GM19328 (cell line): ENCODE results near the gene C1GALT1C1L.
"Not testable (repeated sequence)": the region's sequence is repeated elsewhere in the genome, so short reads cannot be mapped to it uniquely, and the experiment has no call there.

Experiments used
- ATAC-seq: cut with Tn5 transposase; IDR thresholded peaks from one replicate; pipeline ENCODE4 v1.9.1; 2021; ENCODE audit warnings: mild to moderate bottlenecking, moderate library complexity; ENCODE audit not compliant: unreplicated experiment

The C1GALT1C1L gene

DNA sequence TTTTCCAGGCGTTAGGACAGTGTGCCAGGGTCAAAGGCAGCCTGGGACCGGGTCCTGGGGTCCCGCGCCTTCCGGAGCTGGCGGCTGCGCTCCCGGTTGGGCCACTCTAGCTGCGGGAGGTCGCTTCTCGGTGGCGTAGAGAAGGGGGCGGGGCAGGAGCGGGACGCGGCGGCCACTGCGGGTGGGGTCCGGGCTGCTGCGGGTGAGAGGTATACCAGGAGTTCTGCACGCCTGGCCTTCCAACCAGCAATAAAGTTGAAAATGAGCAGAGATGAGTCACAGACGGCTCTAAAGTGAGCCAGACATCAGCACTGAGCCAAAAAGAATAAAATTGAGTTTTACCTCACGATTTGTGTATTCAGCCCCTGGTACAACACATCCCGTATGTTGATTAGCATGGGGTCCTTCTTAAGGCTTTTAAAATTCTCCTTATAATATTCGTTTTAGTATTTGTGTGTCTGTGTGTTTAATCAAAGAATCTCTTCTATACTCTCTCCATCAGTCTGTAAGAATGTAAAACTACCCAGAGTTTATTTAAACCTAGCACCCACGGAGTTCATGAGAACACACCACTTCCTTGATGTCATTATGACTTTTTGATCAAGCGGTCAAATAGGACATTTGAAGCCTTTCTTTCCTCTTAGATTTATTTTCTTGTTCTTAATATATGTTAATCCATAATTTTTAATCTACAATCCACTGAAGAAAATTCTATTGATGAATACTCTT, at the start of gene C1GALT1C1L:
TSS of gene C1GALT1C1L (minus strand) at position 108 of the 729 bp plus-strand sequence. CDS start at position 1, 107 bp downstream.
- ATAC-seq, result no peak

DNA sequence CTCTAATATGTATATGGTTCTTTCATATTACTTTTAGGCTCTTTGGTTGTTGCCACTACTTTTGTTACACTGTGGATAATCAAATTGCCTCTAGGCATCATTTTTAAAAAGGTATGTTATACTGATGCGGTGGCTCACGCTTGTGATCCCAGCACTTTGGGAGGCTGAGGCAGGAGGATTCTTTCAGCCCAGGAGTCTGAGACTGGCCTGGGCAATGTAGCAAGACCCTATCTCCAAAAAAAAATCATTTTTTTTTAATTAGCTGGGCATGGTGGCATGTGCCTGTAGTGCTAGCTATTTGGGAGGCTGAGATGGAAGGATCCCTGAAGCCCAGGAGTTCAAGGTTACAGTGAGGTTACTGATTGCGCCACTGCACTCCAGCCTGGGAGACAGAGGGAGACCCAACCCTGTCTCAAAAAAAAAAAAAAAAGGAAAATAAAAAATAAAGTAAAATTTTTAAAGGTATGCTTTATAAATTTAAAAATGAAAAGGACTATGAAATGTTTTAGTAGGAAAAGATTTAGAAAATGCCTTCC, 49.5 kb upstream of the C1GALT1C1L start:
- no peak for ATAC-seq

DNA sequence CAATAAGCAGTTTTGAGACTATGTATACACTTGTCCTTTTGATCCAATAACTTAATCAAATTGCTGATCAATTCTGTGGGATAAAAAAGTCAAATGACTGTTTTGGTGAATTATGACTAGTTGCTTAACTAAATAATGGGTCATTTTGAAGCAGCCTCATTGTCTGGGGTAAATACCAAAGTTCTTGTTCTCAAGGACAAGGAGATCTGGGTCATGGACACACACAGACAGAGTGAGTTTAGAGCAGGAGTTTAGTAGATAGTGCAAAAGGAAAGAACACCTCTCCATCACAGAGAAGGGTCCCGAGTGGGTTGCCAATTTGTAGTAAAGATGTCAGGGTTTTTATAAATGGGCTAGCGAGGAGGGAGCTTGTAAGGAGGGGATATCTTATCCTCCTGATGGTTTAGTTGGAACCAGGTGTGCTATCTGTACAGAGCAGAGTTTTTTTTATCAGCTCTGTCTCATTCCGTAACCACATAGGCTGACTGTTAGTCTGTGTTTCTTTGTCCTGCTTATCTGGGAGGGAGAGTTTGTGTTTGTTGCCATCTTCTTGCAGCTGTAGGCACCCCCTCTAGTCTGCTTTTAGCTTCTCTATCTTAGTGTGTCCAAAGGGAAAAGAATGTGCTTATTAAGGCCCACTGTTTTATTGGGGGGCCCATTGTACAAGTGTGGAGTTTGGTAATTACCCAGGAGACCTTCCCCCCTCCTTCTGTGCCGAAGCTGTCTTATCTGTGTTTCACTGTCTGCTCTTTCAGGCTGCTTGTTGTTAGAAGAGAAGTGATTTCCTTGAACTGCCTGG, 48.7 kb upstream of the C1GALT1C1L start:
- ATAC-seq, result no peak

DNA sequence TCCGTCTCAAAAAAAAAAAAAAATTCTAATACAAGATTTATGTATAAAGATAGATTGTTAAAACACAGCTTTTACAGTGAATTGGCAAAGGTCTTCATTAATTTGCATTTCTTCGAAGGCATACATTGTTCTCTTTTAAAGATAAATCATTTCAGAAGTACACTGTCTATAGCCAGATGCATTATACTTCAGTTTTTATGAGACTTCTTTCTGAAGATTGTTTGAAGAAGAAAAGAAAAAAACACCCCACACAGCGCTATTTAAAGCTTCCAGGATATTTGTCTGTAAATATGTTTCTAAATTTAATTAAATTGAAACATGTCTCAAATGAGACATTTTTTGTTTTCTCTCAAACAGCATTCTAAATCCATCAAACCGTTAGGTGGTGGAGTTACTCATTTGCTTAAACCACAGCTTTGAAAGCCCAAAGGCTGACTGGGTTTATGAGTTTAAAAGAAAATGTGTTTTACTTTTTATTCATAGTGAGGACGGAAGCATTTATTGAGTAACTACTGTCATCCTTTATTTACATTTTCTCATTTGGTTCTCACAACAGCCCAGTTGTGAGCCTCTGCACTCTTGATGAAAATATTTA, 42.4 kb upstream of the C1GALT1C1L start:
- no peak for ATAC-seq

DNA sequence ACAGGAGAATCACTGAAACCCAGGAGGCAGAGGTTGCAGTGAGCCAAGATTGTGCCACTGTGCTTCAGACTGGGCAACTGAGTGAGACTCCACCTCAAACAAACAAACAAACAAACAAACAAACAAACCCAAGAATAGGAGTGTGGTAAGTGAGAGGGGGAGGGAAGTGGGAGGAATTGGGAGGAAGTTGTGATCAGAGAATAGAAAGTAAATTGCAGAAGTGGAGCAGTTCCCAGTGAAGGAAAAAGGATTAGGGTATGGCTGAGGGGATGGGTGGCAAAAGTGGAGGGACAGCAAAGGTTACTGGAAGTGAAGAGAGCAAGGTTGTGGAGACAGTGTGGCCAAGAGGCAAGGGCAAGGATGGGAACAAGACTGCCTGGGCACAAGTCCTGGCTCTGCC, 41.1 kb upstream of the C1GALT1C1L start:
- ATAC-seq, result no peak

DNA sequence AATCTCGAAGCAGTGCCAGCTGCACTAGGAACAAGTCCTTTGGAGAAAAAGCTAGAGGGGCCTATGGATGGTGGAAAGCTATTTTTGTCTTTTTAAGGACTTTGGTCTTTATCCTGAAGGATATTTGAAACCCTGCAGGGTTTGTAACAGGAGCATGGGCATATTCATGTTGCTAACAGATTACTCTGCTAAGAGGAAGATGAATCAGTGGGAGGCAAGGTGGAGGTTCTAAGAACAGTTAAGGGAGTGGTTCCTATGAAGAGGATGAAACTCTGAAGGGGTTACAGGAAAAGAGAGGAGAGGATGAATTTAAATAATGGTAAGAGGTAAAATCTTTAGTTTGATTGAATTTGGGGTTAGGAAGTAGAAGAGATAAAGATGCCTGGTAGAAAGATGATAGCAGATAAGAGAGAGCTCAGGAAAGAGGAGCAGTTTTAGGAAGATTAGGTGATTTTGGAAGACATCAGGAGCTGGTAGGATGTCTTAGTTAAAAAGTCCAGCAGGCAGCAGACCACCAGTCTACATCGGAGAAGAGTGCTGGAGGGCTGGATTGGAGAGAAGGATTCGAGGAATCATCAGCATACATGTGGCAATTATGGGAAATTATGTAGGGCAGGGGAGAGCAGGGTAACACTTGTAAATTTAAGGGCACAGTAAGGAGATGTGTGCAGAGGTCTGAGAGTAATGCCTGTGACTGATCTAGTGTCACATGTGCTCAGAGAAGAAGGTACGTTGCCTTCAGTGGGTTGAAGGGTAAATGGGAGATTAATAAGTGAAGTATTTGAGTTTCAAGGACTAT, 39.3 kb upstream of the C1GALT1C1L start:
- no peak for ATAC-seq

DNA sequence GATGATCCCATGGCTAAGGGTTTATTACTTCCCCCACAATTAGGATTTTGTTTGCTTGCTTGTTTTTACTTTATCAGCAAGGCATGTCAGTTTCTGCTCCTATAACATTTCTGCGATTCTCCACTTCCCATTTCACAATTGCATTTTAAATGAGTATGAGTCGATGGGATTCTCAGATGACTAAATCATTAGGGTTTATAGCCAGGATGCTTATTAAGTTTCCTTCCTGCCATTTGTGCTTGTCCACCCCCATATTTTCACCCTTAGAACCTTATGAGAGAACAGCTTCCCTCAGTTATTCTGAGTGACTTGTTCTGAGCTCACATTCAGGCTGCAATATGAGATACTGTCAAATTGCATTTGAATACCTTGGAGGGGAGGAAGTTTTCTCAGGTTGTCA, 37.9 kb upstream of the C1GALT1C1L start:
- ATAC-seq, result no peak

DNA sequence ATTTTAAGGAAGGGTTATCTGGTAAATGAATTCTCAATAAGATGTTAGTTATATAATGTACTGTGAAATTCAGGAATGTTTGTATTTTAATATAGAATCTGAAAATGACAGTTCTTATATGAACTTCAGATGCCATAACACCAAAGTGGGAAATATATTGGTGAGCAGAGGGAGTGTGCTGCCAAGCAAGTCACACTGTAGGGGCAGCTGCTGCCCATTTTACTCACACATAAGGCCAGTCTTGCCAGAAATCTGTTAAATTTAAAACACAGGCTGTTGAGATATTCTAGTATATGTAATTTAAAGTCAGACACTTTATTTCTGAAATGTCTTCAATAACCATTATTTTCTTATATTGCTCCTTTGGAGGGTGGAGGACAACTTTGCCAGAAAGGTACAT, 34.6 kb upstream of the C1GALT1C1L start:
- no peak for ATAC-seq

DNA sequence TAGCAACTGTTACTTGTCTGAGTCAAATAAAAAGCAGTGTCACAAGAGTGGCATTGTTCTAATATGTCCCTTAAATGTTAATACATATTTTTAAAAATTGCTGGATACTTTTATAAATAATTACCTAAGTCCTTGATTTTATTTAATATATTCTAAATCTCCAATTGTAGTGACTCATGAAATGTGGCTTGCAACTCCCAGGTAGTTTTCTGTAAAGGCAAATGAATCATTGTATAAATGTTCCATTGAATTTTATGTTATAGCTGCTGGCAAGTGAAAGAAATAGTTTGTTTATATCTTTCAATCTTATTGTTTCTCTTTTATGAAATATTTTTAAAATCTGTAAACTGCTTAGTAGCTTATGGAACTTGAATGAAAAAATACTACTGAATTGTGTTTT, 32.7 kb upstream of the C1GALT1C1L start:
- ATAC-seq, result no peak

DNA sequence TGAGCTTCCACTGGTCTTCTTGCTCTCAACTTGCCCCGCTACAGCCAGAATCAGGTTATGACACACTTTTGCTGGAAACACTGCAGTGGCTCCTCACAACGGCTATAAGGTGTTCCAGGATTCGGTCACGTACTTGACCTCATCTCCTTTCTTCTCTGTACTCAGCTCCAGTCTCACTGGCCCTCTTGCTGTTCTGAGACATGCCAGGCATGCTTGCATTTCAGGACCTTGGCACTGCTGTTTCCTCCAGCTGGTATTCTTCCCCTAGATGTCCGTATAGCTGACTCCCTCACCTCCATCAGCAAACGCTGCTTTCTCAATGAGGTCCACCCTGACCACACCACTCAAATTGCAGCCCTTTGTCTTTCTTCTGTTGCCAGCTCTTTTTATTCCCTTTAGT, 31.9 kb upstream of the C1GALT1C1L start:
- no peak for ATAC-seq

DNA sequence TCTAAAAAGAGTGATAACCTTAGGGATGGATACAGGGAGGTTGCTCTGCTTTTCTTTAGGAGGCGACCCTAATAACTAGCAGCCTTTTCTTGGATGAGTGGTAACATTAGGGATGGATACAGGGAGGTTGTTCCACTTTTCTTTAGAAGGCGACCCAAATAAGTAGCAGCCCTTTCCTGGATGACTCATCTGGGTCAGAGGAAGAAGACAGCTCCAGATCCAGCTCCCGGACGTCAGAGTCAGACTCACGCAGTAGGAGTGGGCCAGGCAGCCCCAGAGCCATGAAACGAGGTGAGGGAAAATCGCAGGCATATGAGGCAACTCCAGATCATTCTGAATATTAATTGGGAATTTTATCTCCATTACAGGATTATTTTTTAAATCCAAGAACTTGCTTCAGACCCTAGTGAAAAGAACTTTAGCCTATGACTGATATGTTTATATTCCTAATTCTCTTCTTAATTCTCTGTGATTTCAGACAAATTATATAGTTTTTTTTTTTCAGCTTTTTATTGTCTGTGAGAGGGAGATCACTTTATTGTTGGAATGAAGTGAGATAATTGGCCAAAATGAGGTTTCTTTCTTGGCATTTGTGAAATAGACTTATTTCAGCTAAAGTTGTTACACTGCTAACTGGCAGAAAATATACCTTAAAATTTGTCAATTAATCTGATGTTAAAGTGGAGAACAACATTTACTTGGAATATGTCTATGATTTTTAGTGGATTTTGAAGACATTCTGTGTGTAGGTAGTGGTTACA, 31.2 kb upstream of the C1GALT1C1L start:
- no peak for ATAC-seq

DNA sequence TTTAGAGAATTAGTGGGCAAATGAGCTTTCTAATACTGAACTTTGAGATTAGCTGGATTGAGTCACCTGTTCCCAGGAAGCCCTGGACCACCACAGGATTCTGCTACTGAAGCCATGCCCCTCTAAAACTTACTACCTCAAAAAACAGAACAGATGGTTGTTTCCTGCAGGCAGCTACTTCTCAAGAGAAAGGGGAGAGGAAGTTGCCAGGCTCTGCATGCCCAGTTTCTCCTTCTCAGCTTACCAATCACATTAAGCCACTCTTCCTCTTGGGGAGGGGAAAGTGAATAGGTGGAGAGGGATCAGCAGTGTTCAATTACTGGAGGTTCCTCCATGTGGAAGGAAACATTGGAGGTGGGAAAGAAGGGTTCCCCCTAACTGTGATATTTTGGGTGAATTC, 24.9 kb upstream of the C1GALT1C1L start:
- ATAC-seq, result no peak

DNA sequence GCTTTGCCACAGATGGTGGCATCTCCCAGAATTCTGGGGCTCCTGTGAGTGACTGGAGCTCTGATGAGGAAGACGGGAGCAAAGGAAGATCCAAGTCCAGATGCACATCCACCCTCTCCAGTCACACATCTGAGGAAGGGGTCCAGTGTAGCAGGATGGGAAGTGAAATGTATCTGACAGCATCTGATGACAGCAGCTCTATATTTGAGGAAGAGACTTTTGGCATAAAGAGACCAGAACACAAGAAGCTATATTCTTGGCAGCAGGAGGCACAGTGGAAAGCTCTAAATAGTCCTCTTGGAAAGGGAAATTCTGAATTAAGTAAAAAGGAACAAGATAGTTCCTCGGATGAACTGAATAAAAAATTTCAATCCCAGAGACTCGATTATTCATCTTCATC, 23.5 kb upstream of the C1GALT1C1L start:
- no peak for ATAC-seq

DNA sequence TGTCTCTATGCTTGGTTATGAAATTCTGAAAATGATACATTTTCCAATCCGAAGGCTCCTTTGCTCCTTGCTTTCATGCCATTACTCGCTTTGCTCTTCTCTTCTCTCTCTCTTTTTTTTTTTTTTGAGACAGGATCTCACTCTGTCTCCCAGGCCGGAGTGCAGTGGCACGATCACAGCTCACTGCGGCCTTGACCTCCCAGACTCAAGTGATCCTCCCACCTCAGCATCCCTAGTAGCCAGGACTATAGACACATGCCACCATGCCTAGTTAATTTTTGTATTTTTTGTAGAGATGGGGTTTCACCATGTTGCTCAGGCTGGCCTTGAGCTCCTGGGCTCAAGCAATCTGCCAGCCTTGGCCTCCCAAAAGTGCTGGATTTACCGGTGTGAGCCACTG, 21.9 kb upstream of the C1GALT1C1L start:
- not testable (repeated sequence) for ATAC-seq

DNA sequence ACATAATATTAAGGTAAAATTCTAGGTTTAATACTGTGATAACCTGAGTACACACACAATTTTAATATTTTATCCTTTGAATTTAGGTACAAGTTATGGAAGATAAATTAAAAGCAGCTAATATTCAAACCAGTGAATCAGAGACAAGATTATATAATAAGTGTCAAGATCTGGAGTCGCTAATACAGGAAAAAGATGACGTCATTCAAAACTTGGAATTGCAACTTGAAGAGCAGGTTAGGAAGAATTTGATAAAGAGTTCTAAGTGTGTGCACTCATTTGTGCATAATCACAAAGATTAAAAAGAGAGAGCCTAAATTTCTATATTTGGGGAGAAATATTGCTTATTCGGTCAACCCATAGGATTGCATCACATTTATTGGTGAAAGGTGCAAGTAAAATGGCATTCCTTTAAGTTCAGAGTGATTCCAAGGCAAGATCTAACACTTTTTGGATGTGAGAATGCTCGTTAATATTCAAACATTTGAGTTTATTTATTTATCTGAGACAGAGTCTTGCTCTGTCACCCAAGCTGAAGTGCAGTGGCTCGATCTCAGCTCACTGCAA, 16.3 kb upstream of the C1GALT1C1L start:
- no peak for ATAC-seq

DNA sequence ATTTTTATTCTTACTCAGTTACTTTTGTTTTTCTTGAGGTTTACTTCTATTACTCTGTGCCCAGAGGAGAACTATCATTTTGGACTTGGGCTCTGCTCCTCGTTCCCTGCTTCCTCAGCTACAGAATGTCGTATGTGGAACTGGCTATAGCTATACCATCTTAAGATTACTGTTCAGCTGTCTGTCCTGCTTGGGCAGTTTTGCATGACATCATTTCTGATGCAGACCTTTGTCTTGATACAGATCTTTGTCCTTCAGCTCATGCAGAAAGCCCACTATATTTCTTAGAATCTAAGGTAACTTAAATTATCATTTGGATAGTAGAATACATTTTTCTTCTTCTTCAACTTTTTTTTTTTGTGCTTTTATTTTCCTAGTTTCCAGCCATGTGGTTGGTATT, 13.8 kb upstream of the C1GALT1C1L start:
- ATAC-seq, result no peak

DNA sequence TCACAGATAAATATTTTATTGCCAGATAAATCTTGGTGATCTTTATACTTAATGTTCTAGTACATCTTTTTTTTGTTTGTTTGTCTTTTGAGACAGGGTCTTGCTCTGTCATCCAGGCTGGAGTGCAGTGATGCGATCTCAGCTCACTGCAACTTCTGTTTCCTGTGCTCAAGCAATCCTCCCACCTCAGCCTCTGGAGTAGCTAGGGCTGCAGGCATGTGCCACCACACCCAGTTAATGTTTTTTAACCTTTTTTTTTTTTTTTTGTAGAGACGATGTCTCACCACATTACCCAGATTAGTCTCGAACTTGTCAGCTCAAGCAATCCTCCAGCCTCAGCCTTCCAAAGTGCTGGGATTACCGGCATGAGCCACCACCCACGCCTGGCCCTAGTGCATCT, 9.1 kb upstream of the C1GALT1C1L start:
- no peak for ATAC-seq

DNA sequence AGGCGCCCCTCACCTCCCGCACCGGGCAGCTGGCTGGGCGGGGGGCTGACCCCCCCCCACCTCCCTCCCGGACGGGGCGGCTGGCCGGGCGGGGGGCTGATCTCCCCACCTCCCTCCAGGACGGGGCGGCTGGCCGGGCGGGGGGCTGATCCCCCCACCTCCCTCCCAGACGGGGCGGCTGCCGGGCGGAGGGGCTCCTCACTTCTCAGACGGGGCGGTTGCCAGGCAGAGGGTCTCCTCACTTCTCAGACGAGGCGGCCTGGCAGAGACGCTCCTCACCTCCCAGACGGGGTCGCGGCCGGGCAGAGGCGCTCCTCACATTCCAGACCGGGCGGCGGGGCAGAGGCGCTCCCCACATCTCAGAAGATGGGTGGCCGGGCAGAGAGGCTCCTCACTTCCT, 1.6 kb upstream of the C1GALT1C1L start:
- ATAC-seq, result not testable (repeated sequence)

DNA sequence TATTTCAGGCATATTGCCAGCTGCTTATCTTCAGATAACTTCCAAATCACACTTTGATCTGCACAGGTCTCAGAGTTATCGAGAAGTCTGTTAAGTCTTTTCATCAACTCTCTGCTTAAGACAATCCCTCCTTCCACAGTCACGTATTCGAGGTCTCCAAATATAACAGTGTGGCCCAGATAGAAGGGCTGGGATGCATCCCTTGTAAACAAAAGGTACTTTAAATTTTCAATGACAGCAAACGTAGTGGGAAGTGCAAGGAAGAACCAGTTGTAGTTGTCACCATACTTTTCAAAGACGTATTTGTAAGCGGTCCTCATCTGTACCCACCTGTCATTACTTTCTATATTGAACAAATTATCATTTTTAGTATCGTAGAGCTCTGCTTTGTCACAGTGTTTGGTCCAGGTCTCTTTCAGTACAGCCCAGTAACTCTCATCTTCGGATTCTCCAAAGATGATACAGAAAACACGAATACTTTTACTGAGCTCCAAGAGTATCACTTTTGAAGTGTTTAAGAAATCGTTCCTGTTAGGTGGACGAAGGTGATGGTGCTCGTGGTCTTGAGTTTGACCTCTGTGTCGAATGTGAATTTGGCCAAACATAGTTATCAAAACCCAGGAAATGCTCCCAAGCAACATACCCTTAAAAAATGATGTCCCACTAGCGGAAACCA, 445 bp downstream of the C1GALT1C1L start:
- no peak for ATAC-seq
